H1 (cell line): Measurements from ENCODE around the gene FRMD4A. TPM values are rescaled to one million over a fixed set of nuclear protein-coding genes. Genes with fewer than 3 reads are reported as not detected.

Experiments
- BACH1 ChIP-seq: IDR thresholded peaks from 2 replicates; pipeline ENCODE4 v1.6.1; 2012; ENCODE audit warnings: low read length, improper control_type of control experiment
- CREB1 ChIP-seq: IDR thresholded peaks from 2 replicates; pipeline ENCODE4 v1.6.1; 2012; ENCODE audit warnings: inconsistent platforms
- HDAC6 ChIP-seq: IDR thresholded peaks from one replicate; pipeline ENCODE4 v1.7.1; 2012; ENCODE audit warnings: low read depth, mild to moderate bottlenecking, inconsistent platforms, low read length, moderate library complexity
- KDM4A ChIP-seq: IDR thresholded peaks from one replicate; pipeline ENCODE4 v1.7.1; 2012; ENCODE audit warnings: low read depth, mild to moderate bottlenecking, moderate library complexity, low read length, inconsistent platforms; ENCODE audit not compliant: severe bottlenecking
- PHF8 ChIP-seq: fragments of 200-600 bp; sonication (generic); conservative IDR thresholded peaks from 2 replicates; pipeline ENCODE4 v1.7.1; 2012; ENCODE audit warnings: low read depth, mild to moderate bottlenecking, inconsistent platforms, low read length, moderate library complexity
- RBBP5 ChIP-seq: IDR thresholded peaks from 2 replicates; pipeline ENCODE4 v1.7.1; 2012; ENCODE audit warnings: low read depth, mild to moderate bottlenecking, inconsistent platforms, low read length, moderate library complexity, borderline replicate concordance
- RFX5 ChIP-seq: IDR thresholded peaks from 2 replicates; pipeline ENCODE4 v1.6.1; 2011; ENCODE audit warnings: low read depth, low read length, improper control_type of control experiment, borderline replicate concordance
- TBP ChIP-seq: IDR thresholded peaks from 2 replicates; pipeline ENCODE4 v1.6.1; 2011; ENCODE audit warnings: low read depth, low read length, improper control_type of control experiment
- TEAD4 ChIP-seq: IDR thresholded peaks from 2 replicates; pipeline ENCODE4 v1.6.1; 2012; ENCODE audit warnings: low read depth, low read length, inconsistent platforms, mixed read lengths
- YY1 ChIP-seq: IDR thresholded peaks from 2 replicates; pipeline ENCODE4 v1.6.1; 2011; ENCODE audit warnings: low read depth, mild to moderate bottlenecking, low read length
- polyA plus RNA-seq, 7 experiments: library from polyadenylated mRNA; depleted of rRNA in 3 of 7; stranded (reverse) in 5 of 7; unstranded in 2 of 7; fragments of >200 nt in 5 of 7; fragments of 200-250 nt in 2 of 7; gene quantifications; 1 replicate in 5 of 7; 2 replicates in 1 of 7; 4 replicates in 1 of 7; pipeline versions ENCODE4 v1.2.1 to v1.2.3, GENCODE V29; 2011 to 2013; ENCODE audit warnings: missing spikeins in 2 of 7, mixed read lengths in 2 of 7
- total RNA-seq: library from RNA; stranded (reverse); fragmentation: NEBNext Ultra II Directional; extraction: Animal tissue kit (Norgen Biotek cat#: 25700); gene quantifications from 2 replicates; pipeline ENCODE4 v1.2.1, GENCODE V29; 2021

FRMD4A gene
- total and polyA plus RNA-seq, 2 of the 8 experiments (the other 6 are each of a cell fraction or from before 2014, with no cell fraction given), result 38.6 to 39.6 TPM

GRCh38 chr10:14173706-14174594, 156.8 kb downstream of the FRMD4A start (continued):
- no peak for TF ChIP-seq CREB1
- no peak for TF ChIP-seq BACH1
- peak; percentile 37; the same call in 1 of the 2 replicates for TF ChIP-seq RBBP5
- no peak; the same call in 1 of the 2 replicates for TF ChIP-seq TBP
- 0 out of 2 replicates have a peak, but pooled peaks have one; percentile 32 for TF ChIP-seq PHF8
- TF ChIP-seq RFX5, result no peak
- TF ChIP-seq KDM4A, result peak; percentile 74
- no peak for TF ChIP-seq TEAD4
- no peak for TF ChIP-seq HDAC6
- no peak for TF ChIP-seq YY1
